Activated CD8-positive, alpha-beta memory T cell treated with anti-CD3 and anti-CD28 coated beads, Interleukin-2, amount 10 ng/mL, durations not matched to agents 7 days and 5 days (primary cell): ENCODE measurements around the gene HELQ. TPM values are rescaled to one million over a fixed set of nuclear protein-coding genes. Genes with fewer than 3 reads are reported as not detected.

Experiments
- ATAC-seq: fragments of 150-1000 bp; cut with Tn5 transposase; one replicate; pipeline ENCODE4 v1.10.0; 2021; ENCODE audit warnings: moderate library complexity
- CTCF ChIA-PET: fragments of 350-600 bp; sonication (Branson Sonifier 250); formaldehyde crosslinking; loops from one replicate; lab custom pipeline; 2021; ENCODE audit warnings: antibody characterized with exemption; lab: Charles Lee
- DNase-seq: peaks from one replicate; pipeline ENCODE4 v3.0.0-alpha.2; 2020
- H3K27ac Mint-ChIP-seq: one replicate; pipeline ENCODE4 v1.8.0; 2021; ENCODE audit warnings: mild to moderate bottlenecking, mixed read lengths
- H3K27me3 Mint-ChIP-seq: one replicate; pipeline ENCODE4 v1.8.0; 2021; ENCODE audit warnings: mixed read lengths
- H3K36me3 Mint-ChIP-seq: one replicate; pipeline ENCODE4 v1.8.0; 2021; ENCODE audit warnings: mild to moderate bottlenecking, mixed read lengths
- H3K4me1 Mint-ChIP-seq: one replicate; pipeline ENCODE4 v1.8.0; 2021; ENCODE audit warnings: mixed read lengths
- H3K4me3 Mint-ChIP-seq: one replicate; pipeline ENCODE4 v1.8.0; 2021; ENCODE audit warnings: mild to moderate bottlenecking, moderate library complexity, mixed read lengths
- H3K9me3 Mint-ChIP-seq: one replicate; pipeline ENCODE4 v1.8.0; 2022; ENCODE audit warnings: low read depth, mixed read lengths
- total RNA-seq, 2 experiments: library from RNA; stranded (reverse); gene quantifications; one replicate each; pipeline ENCODE4 v1.2.3, GENCODE V29; 2021

Gene HELQ
- total RNA-seq, 2 experiments from 2014 or later, result 14.8 to 16.7 TPM

GRCh38 chr4:83382850-83383249, 72.8 kb downstream of the HELQ start:
- CTCF ChIA-PET, result no interaction called here
- H3K4me1 Mint-ChIP-seq, result peaks cover 1% of the 10 kb centered on the region
- no peak overlapping the region for H3K4me3 Mint-ChIP-seq
- peaks cover 16% of the 10 kb centered on the region for H3K36me3 Mint-ChIP-seq
- DNase-seq (no peak), ATAC-seq (no peak)
- no peaks in the 10 kb centered on the region for H3K27me3 Mint-ChIP-seq
- H3K27ac Mint-ChIP-seq, result no peak overlapping the region
- peaks cover 17% of the 10 kb centered on the region for H3K9me3 Mint-ChIP-seq

- CTCF ChIA-PET, result no interaction called here
- Mint-ChIP-seq H3K27me3 (no peaks in the 10 kb centered on the region), H3K36me3 (peaks cover 25% of the 10 kb centered on the region), H3K9me3 (peaks cover 26% of the 10 kb centered on the region), H3K4me3 (no peak overlapping the region), H3K4me1 (no peaks in the 10 kb centered on the region), H3K27ac (no peak overlapping the region)
- ATAC-seq (no peak), DNase-seq (no peak)
Measured at GRCh38 chr4:83381173-83381572, 74.5 kb downstream of the HELQ start.

GRCh38 chr4:83378419-83378818, 77.2 kb downstream of the HELQ start:
- ATAC-seq (no peak), DNase-seq (no peak)
- Mint-ChIP-seq H3K36me3 (peaks cover 30% of the 10 kb centered on the region), H3K27me3 (no peaks in the 10 kb centered on the region), H3K9me3 (peaks cover 28% of the 10 kb centered on the region), H3K4me1 (no peaks in the 10 kb centered on the region), H3K4me3 (no peak overlapping the region), H3K27ac (no peak overlapping the region)
- CTCF ChIA-PET, result interaction anchor here (0.9 to 1.8 kb wide), 3 partner anchors 14 to 16 kb away, joined by 3 to 8 read pairs (median 3); no protein-coding TSS in a partner anchor

GRCh38 chr4:83372931-83373330, 82.7 kb downstream of the HELQ start:
- no peaks in the 10 kb centered on the region for H3K27me3 Mint-ChIP-seq

DNA sequence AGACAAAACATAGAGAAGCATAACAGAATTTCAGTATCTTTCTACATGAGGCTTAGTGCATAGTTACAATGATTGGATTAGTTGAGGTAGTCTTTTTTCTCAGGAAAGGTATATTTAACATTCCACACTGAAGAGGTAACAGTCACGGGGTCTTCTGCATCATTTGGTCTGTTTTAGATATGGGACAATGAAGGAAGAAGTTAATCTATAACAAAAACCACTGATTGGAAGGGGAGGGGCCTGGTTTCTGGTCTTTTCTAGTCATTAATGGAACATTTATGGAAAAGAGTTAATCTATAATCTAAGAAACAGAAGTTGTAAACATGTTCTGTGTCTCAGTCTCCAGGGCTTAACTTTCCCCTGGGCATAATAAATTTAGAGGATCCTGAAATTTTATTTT, 83.7 kb downstream of the HELQ start:
- CTCF ChIA-PET, result interaction anchor here (3.7 kb wide), 1 partner anchor 10 kb away, joined by 10 read pairs; no protein-coding TSS in a partner anchor
- no peak for DNase-seq
- Mint-ChIP-seq H3K27ac (no peak overlapping the region), H3K4me1 (peaks cover 8% of the 10 kb centered on the region), H3K36me3 (peaks cover 8% of the 10 kb centered on the region), H3K9me3 (peaks cover 5% of the 10 kb centered on the region), H3K27me3 (no peaks in the 10 kb centered on the region), H3K4me3 (no peak overlapping the region)
- ATAC-seq, result no peak

More at GRCh38 chr4:83372931-83373330, 82.7 kb downstream of the HELQ start:
- CTCF ChIA-PET, result interaction anchor here (3.7 kb wide), 1 partner anchor 11 kb away, joined by 10 read pairs; no protein-coding TSS in a partner anchor
- H3K27ac Mint-ChIP-seq, result no peak overlapping the region
- DNase-seq, result no peak
- peaks cover 15% of the 10 kb centered on the region for H3K36me3 Mint-ChIP-seq
- H3K4me1 Mint-ChIP-seq, result peaks cover 8% of the 10 kb centered on the region
- no peak for ATAC-seq
- no peak overlapping the region for H3K4me3 Mint-ChIP-seq
- H3K9me3 Mint-ChIP-seq, result peaks cover 12% of the 10 kb centered on the region

DNA sequence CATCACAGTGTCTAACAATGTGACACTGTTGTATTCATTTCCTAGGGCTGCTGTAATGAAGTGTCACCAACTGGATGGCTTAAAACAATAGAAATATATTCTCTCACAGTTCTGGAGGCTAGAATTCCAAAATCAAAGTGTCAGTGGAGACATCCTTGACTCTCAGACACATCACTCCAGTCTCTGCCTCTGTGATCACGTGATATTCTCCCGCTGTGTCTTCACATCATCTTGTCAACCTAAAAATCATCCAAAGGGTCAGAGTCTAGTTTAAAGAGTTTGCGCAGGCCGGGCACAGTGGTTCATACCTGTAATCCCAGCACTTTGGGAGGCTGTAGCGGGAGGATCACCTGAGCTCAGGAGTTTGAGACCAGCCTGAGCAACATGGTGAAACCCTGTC, 84.4 kb downstream of the HELQ start:
- DNase-seq (no peak), ATAC-seq (no peak)
- Mint-ChIP-seq H3K4me3 (no peak overlapping the region), H3K4me1 (peaks cover 8% of the 10 kb centered on the region), H3K27me3 (no peaks in the 10 kb centered on the region), H3K36me3 (peaks cover 6% of the 10 kb centered on the region), H3K9me3 (peaks cover 3% of the 10 kb centered on the region), H3K27ac (no peak overlapping the region)
- CTCF ChIA-PET, result interaction anchor here (3.7 kb wide), 1 partner anchor 9 kb away, joined by 10 read pairs; no protein-coding TSS in a partner anchor

- Mint-ChIP-seq H3K36me3 (no peaks in the 10 kb centered on the region), H3K4me3 (no peak overlapping the region), H3K27me3 (no peaks in the 10 kb centered on the region), H3K4me1 (peaks cover 8% of the 10 kb centered on the region), H3K27ac (no peak overlapping the region), H3K9me3 (no peaks in the 10 kb centered on the region)
- DNase-seq (no peak), ATAC-seq (no peak)
- CTCF ChIA-PET, result interaction anchor here (3.7 kb wide), 1 partner anchor 9 kb away, joined by 10 read pairs; no protein-coding TSS in a partner anchor
Measured at GRCh38 chr4:83370640-83370906, 85.0 kb downstream of the HELQ start.

DNA sequence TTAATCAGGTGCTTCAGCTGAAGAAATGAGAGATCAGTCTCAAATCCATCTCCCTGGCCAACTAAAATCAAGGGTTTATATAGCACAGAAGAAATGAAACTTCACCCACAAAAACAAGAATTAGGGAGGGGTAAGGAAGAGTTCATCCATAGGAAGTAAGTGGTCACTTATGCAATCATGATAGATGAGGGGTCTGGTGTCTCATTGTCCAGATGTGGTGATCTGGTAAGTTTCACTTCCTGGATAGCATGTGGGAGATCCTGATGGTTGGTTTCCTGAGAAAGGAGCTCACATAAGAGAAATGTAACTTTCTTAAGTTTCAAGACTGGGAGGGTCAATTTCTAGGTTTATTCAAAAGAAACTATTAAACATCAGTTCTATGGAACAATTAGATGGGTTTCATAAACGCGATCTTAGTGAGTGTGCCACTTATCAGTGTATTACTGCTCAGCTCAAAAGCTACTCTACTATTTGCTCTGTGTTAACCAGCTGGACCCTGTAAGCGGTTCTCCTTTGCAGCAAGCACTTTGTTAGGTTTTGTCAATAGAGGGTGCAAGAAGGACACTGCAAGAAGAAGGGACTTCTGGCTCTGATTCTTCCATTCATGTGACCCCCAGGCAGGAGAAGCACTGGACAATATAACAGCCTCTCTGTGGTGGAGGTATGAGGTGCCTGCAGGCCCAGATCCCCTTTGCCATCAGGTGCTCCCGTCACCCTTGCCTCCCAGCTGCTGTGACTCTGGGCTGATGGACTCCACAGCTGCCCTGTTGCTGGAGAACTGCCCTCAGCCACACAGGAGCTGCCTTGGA, 85.6 kb downstream of the HELQ start:
- CTCF ChIA-PET, result interaction anchor here (1.0 to 3.7 kb wide), 2 partner anchors 8 to 19 kb away, joined by 3 to 10 read pairs; no protein-coding TSS in a partner anchor
- H3K27ac Mint-ChIP-seq, result no peak overlapping the region
- no peaks in the 10 kb centered on the region for H3K9me3 Mint-ChIP-seq
- no peak for ATAC-seq
- peaks cover 8% of the 10 kb centered on the region for H3K4me1 Mint-ChIP-seq
- no peaks in the 10 kb centered on the region for H3K36me3 Mint-ChIP-seq
- no peak for DNase-seq
- H3K27me3 Mint-ChIP-seq, result peaks cover 3% of the 10 kb centered on the region
- H3K4me3 Mint-ChIP-seq, result no peak overlapping the region

DNA sequence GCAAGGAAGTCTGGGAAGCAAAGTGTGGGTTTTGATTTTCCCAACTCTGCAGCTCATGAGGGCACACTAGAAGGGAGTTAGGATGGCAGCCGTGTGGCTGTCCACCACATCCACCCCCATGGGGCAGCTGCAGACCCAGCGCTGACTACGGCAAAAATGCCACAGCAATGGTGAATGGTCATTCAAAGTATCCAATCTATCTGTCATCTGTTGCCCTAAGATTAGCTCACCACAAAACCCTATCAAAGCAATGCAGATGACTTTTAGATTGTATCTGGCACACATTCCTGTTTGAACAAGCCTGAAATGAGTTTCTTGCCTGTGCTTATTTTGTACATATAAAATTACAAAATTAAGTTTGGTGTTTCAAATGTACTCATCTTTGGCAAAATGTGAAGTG, 91.3 kb downstream of the HELQ start:
- ATAC-seq (no peak), DNase-seq (no peak)
- Mint-ChIP-seq H3K27ac (no peak overlapping the region), H3K27me3 (peaks cover 3% of the 10 kb centered on the region), H3K9me3 (no peaks in the 10 kb centered on the region), H3K4me3 (no peak overlapping the region), H3K4me1 (peaks cover 5% of the 10 kb centered on the region), H3K36me3 (no peaks in the 10 kb centered on the region)
- CTCF ChIA-PET, result interaction anchor here (0.6 to 1.5 kb wide), 2 partner anchors 9 to 15 kb away, joined by 3 to 4 read pairs; no protein-coding TSS in a partner anchor

- no peak for ATAC-seq
- CTCF ChIA-PET, result interaction anchor here (0.6 to 2.6 kb wide), 12 partner anchors 9 to 277 kb away, joined by 3 to 10 read pairs (median 3); partner anchors contain the start of genes ABRAXAS1 and COQ2
- Mint-ChIP-seq H3K9me3 (no peaks in the 10 kb centered on the region), H3K27me3 (peaks cover 3% of the 10 kb centered on the region), H3K36me3 (no peaks in the 10 kb centered on the region), H3K27ac (no peak overlapping the region), H3K4me3 (no peak overlapping the region), H3K4me1 (peaks cover 7% of the 10 kb centered on the region)
- no peak for DNase-seq
Measured at GRCh38 chr4:83362492-83363329, 92.9 kb downstream of the HELQ start.

DNA sequence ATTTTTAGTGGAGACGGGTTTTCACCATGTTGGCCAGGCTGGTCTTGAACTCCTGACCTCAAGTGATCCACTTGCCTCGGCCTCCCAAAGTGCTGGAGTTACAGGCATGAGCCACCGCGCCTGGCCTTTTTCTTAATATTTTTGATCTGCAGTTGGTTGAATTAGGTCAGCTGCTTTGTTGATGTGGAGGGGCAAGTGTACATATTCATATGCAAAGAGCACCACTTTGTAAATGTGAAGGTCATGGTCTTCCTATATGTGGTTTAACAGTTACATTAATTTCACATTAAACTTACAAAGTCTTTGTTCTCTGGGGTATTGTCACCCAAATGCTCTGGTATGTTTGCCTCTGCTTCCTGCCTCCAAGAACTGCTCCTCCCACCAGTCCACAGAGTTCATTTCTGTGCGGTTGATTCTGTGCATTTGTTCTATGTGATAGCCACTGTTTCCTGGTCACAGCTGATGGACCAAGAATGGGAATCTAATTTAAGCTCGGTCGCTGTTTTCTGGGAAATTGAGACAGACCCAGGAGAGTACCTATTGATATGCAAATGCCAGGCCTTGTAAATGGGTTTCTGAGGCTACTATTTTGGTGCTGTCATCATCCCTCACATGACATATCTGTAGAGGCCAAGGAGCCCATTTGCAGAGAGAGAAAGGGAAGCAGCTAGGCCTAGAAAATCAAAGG, 94.1 kb downstream of the HELQ start:
- Mint-ChIP-seq H3K27ac (no peak overlapping the region), H3K9me3 (no peaks in the 10 kb centered on the region), H3K27me3 (peaks cover 3% of the 10 kb centered on the region), H3K36me3 (peaks cover under 1% of the 10 kb centered on the region), H3K4me3 (no peak overlapping the region), H3K4me1 (peaks cover 17% of the 10 kb centered on the region)
- DNase-seq (no peak), ATAC-seq (no peak)
- CTCF ChIA-PET, result interaction anchor here (0.6 to 2.6 kb wide), 10 partner anchors 9 to 278 kb away, joined by 3 to 10 read pairs (median 4); partner anchors contain the start of genes ABRAXAS1 and COQ2

DNA sequence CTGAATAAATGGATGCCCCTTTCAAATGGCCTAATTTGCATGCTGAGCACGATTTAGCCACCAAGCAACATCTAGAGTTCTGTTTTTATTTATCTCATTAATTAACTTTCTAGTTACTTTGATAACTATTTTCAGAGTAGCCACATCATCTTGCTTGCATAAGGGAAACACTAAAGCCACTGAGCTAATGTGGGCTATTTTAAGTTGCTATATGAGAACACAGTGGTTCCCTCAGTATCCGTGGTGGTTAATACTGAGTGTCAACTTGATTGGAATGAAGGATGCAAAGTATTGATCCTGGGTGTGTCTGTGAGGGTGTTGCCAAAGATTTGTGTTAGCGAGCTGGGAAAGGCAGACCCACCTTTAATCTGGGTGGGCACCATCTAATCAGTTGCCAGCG, 95.6 kb downstream of the HELQ start:
- H3K36me3 Mint-ChIP-seq, result peaks cover 6% of the 10 kb centered on the region
- peaks cover 20% of the 10 kb centered on the region for H3K4me1 Mint-ChIP-seq

GRCh38 chr4:83358410-83358809, 97.2 kb downstream of the HELQ start:
- Mint-ChIP-seq H3K36me3 (peaks cover 10% of the 10 kb centered on the region), H3K27me3 (no peaks in the 10 kb centered on the region), H3K4me1 (peaks cover 20% of the 10 kb centered on the region), H3K4me3 (no peak overlapping the region), H3K27ac (no peak overlapping the region), H3K9me3 (peaks cover 7% of the 10 kb centered on the region)
- ATAC-seq (no peak), DNase-seq (no peak)
- CTCF ChIA-PET, result no interaction called here

More for the DNA sequence above, 95.6 kb downstream of the HELQ start:
- H3K27ac Mint-ChIP-seq, result no peak overlapping the region
- H3K9me3 Mint-ChIP-seq, result no peaks in the 10 kb centered on the region
- CTCF ChIA-PET, result no interaction called here
- ATAC-seq, result no peak
- DNase-seq, result no peak
- no peak overlapping the region for H3K4me3 Mint-ChIP-seq
- no peaks in the 10 kb centered on the region for H3K27me3 Mint-ChIP-seq
